GM12878 (cell line): ENCODE measurements around the gene RMND1. TPM values are rescaled to one million over a fixed set of nuclear protein-coding genes. Genes with fewer than 3 reads are reported as not detected.

Source experiments
- BCL11A ChIP-seq: IDR thresholded peaks from 2 replicates; pipeline ENCODE4 v1.6.1; 2011; ENCODE audit warnings: low read depth, low read length
- DPF2 ChIP-seq: fragments of 450-650 bp; IDR thresholded peaks from 2 replicates; pipeline ENCODE4 v1.6.1; 2017; ENCODE audit warnings: mild to moderate bottlenecking
- ESRRA ChIP-seq: IDR thresholded peaks from 2 replicates; pipeline ENCODE4 v1.6.1; 2012; ENCODE audit warnings: mild to moderate bottlenecking, low read length, improper control_type of control experiment
- FOXM1 ChIP-seq: IDR thresholded peaks from 2 replicates; pipeline ENCODE4 v1.6.1; 2012; ENCODE audit warnings: low read depth, mild to moderate bottlenecking, inconsistent platforms, low read length, moderate library complexity
- GABPA ChIP-seq: IDR thresholded peaks from 2 replicates; pipeline ENCODE4 v1.6.1; 2014; ENCODE audit warnings: antibody characterized with exemption, low read depth, mild to moderate bottlenecking, inconsistent platforms
- KAT2A ChIP-seq: conservative IDR thresholded peaks from 2 replicates; pipeline ENCODE4 v1.6.1; 2011; ENCODE audit warnings: low read depth, low read length; ENCODE audit not compliant: control insufficient read depth
- NBN ChIP-seq: fragments of 450-650 bp; IDR thresholded peaks from 2 replicates; pipeline ENCODE4 v1.6.1; 2016
- NFXL1 ChIP-seq: fragments of 450-650 bp; IDR thresholded peaks from 2 replicates; pipeline ENCODE4 v1.6.1; 2017; ENCODE audit warnings: antibody characterized with exemption, mild to moderate bottlenecking, borderline replicate concordance
- NR2C1 ChIP-seq: fragments of 450-650 bp; IDR thresholded peaks from 2 replicates; pipeline ENCODE4 v1.6.1; 2017; ENCODE audit warnings: antibody characterized with exemption, mild to moderate bottlenecking, moderate library complexity
- POLR2AphosphoS5 ChIP-seq: IDR thresholded peaks from 2 replicates; pipeline ENCODE4 v1.6.1; 2011; ENCODE audit warnings: mild to moderate bottlenecking, low read length, inconsistent platforms
- POU2F2 ChIP-seq: IDR thresholded peaks from 3 replicates; pipeline ENCODE4 v1.6.1; 2011; ENCODE audit warnings: low read depth, mild to moderate bottlenecking, low read length, borderline replicate concordance
- RUNX3 ChIP-seq: IDR thresholded peaks from 2 replicates; pipeline ENCODE4 v1.6.1; 2012; ENCODE audit warnings: low read length, inconsistent platforms
- SREBF1 ChIP-seq: IDR thresholded peaks from 2 replicates; pipeline ENCODE4 v1.6.1; 2012; ENCODE audit warnings: mild to moderate bottlenecking, low read length
- WRNIP1 ChIP-seq: IDR thresholded peaks from 2 replicates; pipeline ENCODE4 v1.6.1; 2011; ENCODE audit warnings: low read depth, low read length, improper control_type of control experiment, borderline replicate concordance
- ZNF24 ChIP-seq: fragments of 450-650 bp; IDR thresholded peaks from 2 replicates; pipeline ENCODE4 v1.6.1; 2017; ENCODE audit warnings: antibody characterized with exemption, mild to moderate bottlenecking
- ZNF274 ChIP-seq: IDR thresholded peaks from one replicate; pipeline ENCODE4 v1.8.0; 2011; ENCODE audit not compliant: insufficient read length, insufficient read depth
- polyA plus RNA-seq, 11 experiments: library from polyadenylated mRNA; depleted of rRNA in 4 of 11; unstranded in 6 of 11; stranded (reverse) in 5 of 11; fragments of >200 nt; fragmentation: Nextera tagmentation in 4 of 11; fragmentation: Illumina TruSeq in 1 of 11; extraction: Ambion mirVana in 4 of 11; extraction: Trizol in 1 of 11; gene quantifications; 1 replicate in 1 of 11; 2 replicates in 10 of 11; pipeline versions ENCODE4 v1.2.1 to v1.2.3, GENCODE V29; 2011 to 2016; ENCODE audit warnings: inconsistent platforms in 2 of 11, missing spikeins in 2 of 11, low read depth in 1 of 11
- total RNA-seq, 4 experiments: library from RNA; depleted of rRNA in 3 of 4; stranded (reverse); fragments of >200 nt in 3 of 4; fragmentation: Illumina TruSeq in 1 of 4; extraction: Trizol in 1 of 4; gene quantifications; 2 replicates each; pipeline versions ENCODE4 v1.2.1 to v1.2.3, GENCODE V29; 2013 to 2021
- TF ChIP-seq, protein P1 (sequence below): fragments of 450-650 bp; IDR thresholded peaks from 2 replicates; pipeline ENCODE4 v1.6.1; 2017; ENCODE audit warnings: borderline replicate concordance
- TF ChIP-seq, protein P2 (sequence below): IDR thresholded peaks from 2 replicates; pipeline ENCODE4 v1.6.1; 2012; ENCODE audit warnings: low read length, inconsistent platforms
- TF ChIP-seq, protein P3 (sequence below), 3 experiments: IDR thresholded peaks in 2 of 3; conservative IDR thresholded peaks in 1 of 3; 2 replicates each; pipeline ENCODE4 v1.5.1; 2011; ENCODE audit warnings: low read depth in 3 of 3, low read length in 3 of 3, mild to moderate bottlenecking in 3 of 3, control low read depth in 2 of 3, moderate library complexity in 2 of 3, inconsistent platforms in 1 of 3, mixed read lengths in 1 of 3; ENCODE audit not compliant: control insufficient read depth in 2 of 3, insufficient read depth in 1 of 3; ENCODE audit errors: extremely low read depth in 1 of 3
- TF ChIP-seq, protein P4 (sequence below): IDR thresholded peaks from 2 replicates; pipeline ENCODE4 v1.6.1; 2012; ENCODE audit warnings: low read depth, low read length, improper control_type of control experiment
- TF ChIP-seq, protein P5 (sequence below): fragments of 450-650 bp; IDR thresholded peaks from 2 replicates; pipeline ENCODE4 v1.6.1; 2017; ENCODE audit warnings: mild to moderate bottlenecking
- TF ChIP-seq, protein P6 (sequence below): fragments of 450-650 bp; IDR thresholded peaks from 2 replicates; pipeline ENCODE4 v1.6.1; 2018; ENCODE audit warnings: borderline replicate concordance, mild to moderate bottlenecking; ENCODE audit not compliant: partially characterized antibody

Gene RMND1
- total and polyA plus RNA-seq, 10 of the 15 experiments (the other 5 are each of a cell fraction or from before 2014, with no cell fraction given) = 15.9 to 34.5 (median 21.4) TPM

DNA sequence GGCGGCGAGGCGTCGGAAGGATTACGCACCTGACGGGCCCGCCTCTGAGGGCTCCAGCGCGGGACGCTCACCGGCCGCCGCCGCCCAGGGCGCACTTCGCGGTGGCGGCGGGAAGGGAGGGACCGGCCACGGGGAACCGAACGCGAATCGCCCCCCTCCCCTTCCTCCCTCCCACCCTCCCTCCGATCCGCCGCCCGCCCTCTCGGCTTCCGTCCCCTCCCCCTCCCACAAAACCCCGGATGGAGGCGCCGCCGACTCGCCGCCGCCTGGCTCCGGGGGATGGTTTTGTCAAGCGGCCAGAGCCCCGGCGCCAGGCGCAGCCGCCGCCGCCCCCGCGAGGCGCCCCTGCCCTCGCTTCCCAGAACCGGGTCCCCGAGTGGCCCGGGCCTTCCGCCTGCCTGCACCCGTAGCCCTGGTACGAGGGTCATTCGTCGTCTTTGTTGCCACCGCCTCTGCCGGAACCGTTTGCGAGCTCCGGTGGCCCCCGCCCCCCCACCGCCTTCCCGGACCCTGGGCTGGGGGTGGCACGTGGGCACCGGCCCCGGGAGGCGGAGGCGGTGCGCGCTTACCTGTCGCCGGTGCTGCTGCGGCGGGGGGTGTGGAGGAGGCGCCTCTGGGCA, 61.0 kb downstream of the RMND1 start (continued):
- no peak for TF ChIP-seq KAT2A
- TF ChIP-seq ZNF24 = no peak
- no peak for TF ChIP-seq ESRRA
- TF ChIP-seq, protein P1, sequence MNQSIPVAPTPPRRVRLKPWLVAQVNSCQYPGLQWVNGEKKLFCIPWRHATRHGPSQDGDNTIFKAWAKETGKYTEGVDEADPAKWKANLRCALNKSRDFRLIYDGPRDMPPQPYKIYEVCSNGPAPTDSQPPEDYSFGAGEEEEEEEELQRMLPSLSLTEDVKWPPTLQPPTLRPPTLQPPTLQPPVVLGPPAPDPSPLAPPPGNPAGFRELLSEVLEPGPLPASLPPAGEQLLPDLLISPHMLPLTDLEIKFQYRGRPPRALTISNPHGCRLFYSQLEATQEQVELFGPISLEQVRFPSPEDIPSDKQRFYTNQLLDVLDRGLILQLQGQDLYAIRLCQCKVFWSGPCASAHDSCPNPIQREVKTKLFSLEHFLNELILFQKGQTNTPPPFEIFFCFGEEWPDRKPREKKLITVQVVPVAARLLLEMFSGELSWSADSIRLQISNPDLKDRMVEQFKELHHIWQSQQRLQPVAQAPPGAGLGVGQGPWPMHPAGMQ = no peak
- no peak for TF ChIP-seq WRNIP1
- TF ChIP-seq ZNF274 = no peak
- no peak for TF ChIP-seq BCL11A
- TF ChIP-seq NR2C1 = no peak
- TF ChIP-seq, protein P2, sequence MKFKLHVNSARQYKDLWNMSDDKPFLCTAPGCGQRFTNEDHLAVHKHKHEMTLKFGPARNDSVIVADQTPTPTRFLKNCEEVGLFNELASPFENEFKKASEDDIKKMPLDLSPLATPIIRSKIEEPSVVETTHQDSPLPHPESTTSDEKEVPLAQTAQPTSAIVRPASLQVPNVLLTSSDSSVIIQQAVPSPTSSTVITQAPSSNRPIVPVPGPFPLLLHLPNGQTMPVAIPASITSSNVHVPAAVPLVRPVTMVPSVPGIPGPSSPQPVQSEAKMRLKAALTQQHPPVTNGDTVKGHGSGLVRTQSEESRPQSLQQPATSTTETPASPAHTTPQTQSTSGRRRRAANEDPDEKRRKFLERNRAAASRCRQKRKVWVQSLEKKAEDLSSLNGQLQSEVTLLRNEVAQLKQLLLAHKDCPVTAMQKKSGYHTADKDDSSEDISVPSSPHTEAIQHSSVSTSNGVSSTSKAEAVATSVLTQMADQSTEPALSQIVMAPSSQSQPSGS = no peak
- TF ChIP-seq RUNX3 = 0 out of 2 replicates have a peak, but pooled peaks have one; percentile 5
- no peak for TF ChIP-seq POU2F2
- TF ChIP-seq, protein P3, sequence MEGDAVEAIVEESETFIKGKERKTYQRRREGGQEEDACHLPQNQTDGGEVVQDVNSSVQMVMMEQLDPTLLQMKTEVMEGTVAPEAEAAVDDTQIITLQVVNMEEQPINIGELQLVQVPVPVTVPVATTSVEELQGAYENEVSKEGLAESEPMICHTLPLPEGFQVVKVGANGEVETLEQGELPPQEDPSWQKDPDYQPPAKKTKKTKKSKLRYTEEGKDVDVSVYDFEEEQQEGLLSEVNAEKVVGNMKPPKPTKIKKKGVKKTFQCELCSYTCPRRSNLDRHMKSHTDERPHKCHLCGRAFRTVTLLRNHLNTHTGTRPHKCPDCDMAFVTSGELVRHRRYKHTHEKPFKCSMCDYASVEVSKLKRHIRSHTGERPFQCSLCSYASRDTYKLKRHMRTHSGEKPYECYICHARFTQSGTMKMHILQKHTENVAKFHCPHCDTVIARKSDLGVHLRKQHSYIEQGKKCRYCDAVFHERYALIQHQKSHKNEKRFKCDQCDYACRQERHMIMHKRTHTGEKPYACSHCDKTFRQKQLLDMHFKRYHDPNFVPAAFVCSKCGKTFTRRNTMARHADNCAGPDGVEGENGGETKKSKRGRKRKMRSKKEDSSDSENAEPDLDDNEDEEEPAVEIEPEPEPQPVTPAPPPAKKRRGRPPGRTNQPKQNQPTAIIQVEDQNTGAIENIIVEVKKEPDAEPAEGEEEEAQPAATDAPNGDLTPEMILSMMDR (IDR thresholded peaks at IDR 0.05 in 2 of 3, conservative IDR thresholded peaks at IDR 0.05 in 1 of 3; ENCODE audit: control insufficient read depth in 2 of 3, extremely low read depth in 1 of 3, insufficient read depth in 1 of 3, low read depth in 3 of 3, low read length in 3 of 3) = no peak
- TF ChIP-seq, protein P4, sequence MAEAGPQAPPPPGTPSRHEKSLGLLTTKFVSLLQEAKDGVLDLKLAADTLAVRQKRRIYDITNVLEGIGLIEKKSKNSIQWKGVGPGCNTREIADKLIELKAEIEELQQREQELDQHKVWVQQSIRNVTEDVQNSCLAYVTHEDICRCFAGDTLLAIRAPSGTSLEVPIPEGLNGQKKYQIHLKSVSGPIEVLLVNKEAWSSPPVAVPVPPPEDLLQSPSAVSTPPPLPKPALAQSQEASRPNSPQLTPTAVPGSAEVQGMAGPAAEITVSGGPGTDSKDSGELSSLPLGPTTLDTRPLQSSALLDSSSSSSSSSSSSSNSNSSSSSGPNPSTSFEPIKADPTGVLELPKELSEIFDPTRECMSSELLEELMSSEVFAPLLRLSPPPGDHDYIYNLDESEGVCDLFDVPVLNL = no peak
- no peak for TF ChIP-seq NBN
- TF ChIP-seq, protein P5, sequence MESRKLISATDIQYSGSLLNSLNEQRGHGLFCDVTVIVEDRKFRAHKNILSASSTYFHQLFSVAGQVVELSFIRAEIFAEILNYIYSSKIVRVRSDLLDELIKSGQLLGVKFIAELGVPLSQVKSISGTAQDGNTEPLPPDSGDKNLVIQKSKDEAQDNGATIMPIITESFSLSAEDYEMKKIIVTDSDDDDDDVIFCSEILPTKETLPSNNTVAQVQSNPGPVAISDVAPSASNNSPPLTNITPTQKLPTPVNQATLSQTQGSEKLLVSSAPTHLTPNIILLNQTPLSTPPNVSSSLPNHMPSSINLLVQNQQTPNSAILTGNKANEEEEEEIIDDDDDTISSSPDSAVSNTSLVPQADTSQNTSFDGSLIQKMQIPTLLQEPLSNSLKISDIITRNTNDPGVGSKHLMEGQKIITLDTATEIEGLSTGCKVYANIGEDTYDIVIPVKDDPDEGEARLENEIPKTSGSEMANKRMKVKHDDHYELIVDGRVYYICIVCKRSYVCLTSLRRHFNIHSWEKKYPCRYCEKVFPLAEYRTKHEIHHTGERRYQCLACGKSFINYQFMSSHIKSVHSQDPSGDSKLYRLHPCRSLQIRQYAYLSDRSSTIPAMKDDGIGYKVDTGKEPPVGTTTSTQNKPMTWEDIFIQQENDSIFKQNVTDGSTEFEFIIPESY = no peak
- TF ChIP-seq, protein P6, sequence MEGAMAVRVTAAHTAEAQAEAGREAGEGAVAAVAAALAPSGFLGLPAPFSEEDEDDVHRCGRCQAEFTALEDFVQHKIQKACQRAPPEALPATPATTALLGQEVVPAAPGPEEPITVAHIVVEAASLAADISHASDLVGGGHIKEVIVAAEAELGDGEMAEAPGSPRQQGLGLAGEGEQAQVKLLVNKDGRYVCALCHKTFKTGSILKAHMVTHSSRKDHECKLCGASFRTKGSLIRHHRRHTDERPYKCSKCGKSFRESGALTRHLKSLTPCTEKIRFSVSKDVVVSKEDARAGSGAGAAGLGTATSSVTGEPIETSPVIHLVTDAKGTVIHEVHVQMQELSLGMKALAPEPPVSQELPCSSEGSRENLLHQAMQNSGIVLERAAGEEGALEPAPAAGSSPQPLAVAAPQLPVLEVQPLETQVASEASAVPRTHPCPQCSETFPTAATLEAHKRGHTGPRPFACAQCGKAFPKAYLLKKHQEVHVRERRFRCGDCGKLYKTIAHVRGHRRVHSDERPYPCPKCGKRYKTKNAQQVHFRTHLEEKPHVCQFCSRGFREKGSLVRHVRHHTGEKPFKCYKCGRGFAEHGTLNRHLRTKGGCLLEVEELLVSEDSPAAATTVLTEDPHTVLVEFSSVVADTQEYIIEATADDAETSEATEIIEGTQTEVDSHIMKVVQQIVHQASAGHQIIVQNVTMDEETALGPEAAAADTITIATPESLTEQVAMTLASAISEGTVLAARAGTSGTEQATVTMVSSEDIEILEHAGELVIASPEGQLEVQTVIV = no peak
- TF ChIP-seq NFXL1 = no peak
- no peak for TF ChIP-seq SREBF1
- peak; percentile 88 for TF ChIP-seq DPF2
- peak; percentile 68; the same call in 1 of the 2 replicates for TF ChIP-seq POLR2AphosphoS5
- no peak for TF ChIP-seq FOXM1
- TF ChIP-seq GABPA = no peak
